H54 (cell line): ENCODE data around the gene THAP4.

ENCODE experiments used
- DNase-seq: peaks from one replicate; pipeline ENCODE4 v3.0.0; 2011; ENCODE audit warnings: low spot score, mixed read lengths; ENCODE audit not compliant: insufficient read length
- FAIRE-seq: peaks from 3 replicates; lab custom pipeline; 2011; peaks lifted over from hg19 to GRCh38; lab: Jason Lieb, UNC
- POLR2A ChIP-seq: IDR thresholded peaks from 2 replicates; pipeline ENCODE4 v1.6.1; 2011; ENCODE audit warnings: low read depth, mild to moderate bottlenecking, low read length

The THAP4 gene

DNA sequence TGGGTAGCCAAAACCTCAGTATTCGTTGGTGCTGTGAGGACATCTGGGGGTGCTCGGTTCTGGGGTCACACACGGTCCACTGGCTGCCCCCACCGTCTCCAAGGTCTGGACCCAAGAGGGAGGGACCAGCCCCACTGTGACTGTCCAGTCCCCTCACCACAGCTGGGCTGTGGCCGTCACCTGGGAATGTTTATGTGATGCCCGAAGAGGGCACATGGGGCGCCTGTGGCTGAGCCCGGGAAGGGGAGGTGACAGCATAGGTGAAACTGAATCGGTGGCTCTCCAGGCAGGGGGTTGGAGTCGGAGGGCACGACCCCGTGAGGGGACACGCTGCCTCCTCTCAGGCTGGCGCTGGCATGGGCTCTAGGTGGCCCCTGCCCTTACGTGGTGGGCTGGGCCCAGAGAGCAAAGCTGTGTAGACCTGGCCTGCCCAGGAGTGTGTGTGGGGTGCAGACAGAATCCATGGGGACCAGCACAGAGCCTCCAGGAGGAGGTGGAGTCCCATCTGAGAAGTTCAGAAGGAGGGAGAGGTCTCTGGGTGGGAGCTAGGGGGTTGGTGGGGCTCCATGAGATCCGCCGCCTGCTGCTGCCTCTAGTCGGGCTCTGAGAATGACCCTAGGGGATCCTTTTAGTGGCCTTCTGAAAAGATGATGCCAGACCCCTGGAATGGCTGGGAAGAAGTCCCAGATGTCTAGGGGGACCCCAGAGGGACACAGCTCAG, 76.6 kb downstream of the THAP4 start:
- FAIRE-seq (no peak), DNase-seq (no peak)
- TF ChIP-seq POLR2A, result no peak

DNA sequence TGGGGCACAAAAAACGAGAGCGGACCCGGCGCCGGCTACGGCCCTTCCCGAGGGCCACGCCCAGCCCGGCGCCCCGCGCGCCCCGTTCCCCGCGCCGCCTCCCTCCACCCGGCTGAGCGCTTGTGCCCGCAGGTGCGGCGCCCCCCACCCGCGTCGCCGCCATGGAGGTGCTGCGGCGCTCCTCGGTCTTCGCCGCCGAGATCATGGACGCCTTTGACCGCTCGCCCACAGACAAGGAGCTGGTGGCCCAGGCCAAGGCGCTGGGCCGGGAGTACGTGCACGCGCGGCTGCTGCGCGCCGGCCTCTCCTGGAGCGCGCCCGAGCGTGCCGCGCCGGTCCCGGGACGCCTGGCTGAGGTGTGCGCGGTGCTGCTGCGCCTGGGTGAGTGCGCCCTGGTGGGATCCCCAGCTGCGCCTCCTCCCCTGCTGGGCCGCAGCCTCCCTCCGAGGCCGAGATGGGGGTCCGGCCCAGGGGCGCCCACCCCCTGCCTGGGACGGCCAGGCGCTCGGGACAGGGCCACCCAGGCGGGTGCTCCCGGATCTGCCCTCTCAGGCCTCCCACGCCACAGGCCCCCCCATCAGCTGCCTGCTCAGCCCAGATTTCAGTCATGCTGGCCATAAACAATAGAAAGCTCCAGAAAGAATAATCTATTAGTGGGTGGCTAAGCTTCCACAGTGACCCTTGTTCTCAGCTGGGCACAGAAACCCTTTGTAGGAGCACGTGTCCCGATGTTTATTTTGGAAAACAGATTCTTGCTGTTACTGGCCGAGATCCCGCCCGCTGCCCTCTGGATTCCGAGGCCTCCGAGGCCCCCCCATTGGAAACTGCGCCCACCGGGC, 77.4 kb downstream of the THAP4 start:
- FAIRE-seq, result no peak
- DNase-seq, result no peak
- no peak for TF ChIP-seq POLR2A

DNA sequence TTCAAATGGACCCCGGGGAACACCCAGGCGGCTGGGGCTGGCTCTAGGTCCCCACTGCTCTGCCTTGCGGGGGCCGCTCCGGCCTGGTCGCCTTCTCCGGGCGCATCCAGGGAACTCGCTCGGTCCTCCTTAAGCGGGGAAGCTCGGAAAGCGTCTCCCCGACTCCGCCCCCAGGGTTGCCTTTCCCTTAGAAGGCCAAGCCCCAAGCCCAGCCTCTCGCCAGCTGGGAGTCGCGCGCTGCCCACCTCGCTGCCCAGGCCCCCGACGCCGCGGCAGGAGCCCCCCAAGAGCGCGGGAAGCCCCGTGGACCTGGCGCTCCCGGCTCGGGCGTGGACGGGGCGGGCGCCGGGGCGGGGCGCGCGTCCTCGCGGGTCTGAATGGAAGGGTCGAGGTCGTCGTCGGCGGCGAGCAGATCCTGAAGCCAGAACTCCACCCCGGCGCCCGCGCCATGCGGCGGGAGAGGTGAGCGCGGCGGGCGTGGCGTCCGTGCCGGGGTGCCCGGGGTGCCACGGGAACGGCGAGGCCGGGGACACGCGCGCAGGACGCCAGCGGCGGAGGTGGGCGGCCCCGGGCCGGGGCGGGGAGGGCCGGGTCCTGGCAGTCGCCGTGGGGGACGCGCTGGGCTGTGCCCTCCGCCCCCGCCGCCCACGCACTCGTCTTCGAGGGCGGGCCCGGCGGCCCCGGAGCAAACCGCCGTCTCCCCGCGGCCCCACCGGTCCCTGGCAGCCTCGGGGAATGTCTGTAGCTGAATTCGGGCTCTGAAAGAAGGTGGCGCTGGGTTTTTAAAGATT, 78.2 kb downstream of the THAP4 start, which contains the start of gene BOK:
BOK (plus strand) TSS at position 214 of the 791 bp plus-strand sequence. CDS start 739 bp downstream, outside the sequence.
- peak; percentile 78 for DNase-seq
- no peak for FAIRE-seq
- no peak; the same call in 1 of the 2 replicates for TF ChIP-seq POLR2A

DNA sequence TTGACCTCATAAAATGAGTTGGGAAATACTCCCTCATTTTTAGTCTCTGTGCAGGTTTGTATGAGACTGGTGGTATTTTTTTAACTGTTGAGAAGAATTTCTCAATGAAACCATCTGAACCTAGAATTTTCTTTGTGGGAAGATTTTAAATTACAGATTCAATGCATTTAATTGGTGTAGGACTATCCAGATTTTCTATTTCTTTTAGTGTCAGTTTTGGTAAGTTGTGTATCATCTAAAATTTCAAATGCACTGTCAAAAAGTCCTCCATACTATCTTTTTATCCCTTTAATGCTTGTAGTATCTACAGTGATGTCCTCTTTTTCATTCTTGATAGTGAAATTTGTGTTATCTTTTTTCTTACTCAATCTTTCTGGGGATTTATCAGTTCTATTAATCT, 80.2 kb downstream of the THAP4 start:
- TF ChIP-seq POLR2A, result no peak
- FAIRE-seq (no peak), DNase-seq (no peak)

DNA sequence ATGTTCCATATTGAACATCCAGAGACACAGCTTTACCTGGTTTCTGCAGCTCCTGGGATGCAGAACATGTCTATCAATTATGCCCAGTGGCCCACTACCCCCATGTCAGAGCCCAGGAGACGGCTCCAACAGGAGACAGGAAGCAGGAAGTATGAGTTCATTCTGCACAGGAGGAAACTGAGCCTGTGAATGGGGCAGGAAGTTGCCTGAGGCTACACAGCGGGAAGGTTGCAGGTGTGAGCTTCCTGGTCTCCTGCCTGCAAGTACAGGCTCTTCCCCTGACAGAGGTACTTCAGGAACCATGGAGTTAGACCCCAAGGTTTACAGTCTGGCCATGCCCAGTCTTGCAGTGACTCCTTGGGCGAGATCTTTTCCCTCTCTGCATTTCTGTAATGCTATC, 81.2 kb downstream of the THAP4 start:
- TF ChIP-seq POLR2A, result no peak
- FAIRE-seq (no peak), DNase-seq (no peak)

DNA sequence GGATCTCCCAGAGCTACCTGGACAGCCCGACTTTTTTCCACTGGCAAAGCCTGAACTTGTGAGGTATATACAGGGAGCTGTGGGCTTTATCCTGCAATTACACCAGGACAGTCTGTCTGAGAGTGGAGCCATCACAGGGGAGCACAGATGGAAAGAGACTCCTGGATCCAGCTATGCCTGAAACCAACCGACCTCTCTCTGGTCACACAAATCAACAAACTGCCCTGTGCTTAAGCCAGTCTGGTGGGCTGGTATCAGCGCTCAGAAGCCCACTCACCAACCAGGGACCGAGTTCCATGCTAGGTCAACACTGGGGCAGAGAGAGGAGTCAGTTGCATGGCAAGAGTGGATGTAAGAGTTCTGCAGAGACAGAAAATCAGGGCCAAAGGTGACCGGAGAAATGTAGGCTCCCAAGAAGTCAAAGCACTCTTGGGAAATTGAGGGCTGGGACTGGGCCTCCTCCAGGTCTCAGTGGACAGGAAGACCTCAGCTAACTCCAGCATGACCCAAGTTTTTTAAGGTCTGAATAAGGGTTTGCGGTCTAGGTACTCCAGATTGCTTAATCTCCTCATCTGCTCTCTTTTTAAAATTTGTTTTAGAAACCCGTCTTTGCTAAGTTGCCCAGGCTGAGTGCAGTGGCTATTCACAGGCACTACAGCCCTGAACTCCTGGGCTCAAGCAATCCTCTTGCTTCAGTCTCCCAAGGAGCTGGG, 82.2 kb downstream of the THAP4 start:
- no peak for FAIRE-seq

DNA sequence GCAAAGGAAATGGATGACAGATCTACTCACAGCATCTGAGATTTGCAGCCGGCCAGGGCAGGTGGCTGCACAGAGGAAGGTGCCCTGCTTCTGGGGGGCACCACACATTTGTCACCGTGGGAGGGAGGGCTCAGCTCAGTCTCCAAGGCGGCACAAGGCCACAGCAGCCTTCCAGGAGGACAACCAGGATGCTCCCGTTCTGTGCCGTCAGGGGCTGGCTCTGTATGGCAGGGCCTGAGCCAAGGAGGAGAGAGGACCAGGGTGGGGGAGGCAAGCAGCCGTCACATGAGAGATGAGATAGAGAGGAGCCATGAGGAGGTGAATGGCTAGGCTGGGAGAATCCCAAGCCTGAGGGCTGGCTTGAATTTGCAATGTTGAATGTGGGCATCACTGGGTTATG, 83.0 kb downstream of the THAP4 start:
- no peak for TF ChIP-seq POLR2A
- DNase-seq (no peak), FAIRE-seq (no peak)

More for the DNA sequence above, 82.2 kb downstream of the THAP4 start:
- no peak for TF ChIP-seq POLR2A
- no peak for DNase-seq

DNA sequence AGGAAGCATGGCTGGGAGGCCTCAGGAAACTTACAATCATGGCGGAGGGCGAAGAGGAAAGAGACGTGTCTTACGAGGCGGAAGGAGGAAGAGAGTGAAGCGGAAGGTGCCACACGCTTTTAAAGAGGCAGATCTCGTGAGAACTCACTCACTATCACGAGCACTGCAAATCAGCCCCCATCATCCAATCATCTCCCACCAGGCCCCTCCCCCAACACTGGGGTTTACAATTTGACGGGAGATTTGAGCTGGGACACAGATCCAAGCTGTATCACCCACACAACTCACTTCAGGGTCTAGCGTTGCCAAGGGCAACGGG, 83.5 kb downstream of the THAP4 start:
- FAIRE-seq, result no peak
- TF ChIP-seq POLR2A, result no peak
- no peak for DNase-seq

DNA sequence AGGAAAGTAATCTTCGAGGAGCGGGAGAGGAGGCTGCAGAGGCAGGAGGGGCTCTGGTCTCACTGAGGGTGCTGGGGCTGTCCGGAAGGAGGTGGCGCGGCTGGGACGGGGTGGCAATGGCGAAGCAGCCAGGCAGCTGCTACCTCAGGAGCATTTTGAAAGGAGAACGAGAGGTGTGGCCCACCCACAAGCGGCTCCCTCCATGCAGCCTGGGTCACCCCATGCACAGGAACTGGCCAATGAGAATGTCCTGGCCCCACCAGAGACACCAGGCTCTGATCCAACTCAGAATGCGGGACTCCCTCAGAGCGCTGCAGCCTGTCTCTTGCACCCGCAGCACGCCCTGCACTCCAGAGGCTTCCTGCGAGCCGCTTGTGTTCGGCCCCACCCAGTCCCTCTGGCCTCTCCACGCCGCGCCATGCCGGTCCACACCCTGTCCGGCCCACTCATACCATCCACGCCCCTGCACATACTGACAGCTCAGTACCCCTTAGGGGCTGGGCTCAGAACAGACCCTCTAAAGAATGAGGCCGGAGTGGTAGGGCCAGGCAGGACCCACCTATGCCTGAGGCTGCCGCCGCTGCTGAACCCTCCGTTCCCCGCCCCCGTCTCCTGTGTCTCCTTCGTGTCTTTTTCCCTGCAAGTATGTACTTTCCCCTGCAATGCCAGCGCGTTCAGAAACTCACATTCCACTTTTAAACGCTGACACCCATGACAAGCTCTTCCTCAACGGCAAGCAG, 84.8 kb downstream of the THAP4 start:
- no peak for DNase-seq
- TF ChIP-seq POLR2A, result no peak
- no peak for FAIRE-seq

DNA sequence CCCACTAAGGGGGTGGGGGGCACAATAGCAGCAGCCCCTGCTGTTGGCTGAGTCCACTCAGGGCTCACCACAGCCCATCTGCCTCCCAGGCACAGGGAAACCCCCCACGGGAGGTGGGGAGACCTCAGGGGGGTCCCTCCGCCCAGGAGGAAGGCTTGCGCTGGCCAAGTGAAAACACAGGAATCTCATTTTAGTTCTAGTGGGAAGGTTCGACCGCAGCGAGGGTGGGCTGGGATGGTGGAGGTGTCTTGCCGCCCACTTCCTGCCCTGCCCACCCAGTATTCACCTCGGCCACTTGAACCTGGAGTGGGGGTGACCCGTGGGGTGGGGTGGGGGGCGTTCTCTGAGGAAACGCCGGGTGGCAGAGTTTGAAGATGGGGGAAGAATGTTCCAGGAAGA, 85.4 kb downstream of the THAP4 start:
- DNase-seq (no peak), FAIRE-seq (no peak)
- TF ChIP-seq POLR2A, result no peak

DNA sequence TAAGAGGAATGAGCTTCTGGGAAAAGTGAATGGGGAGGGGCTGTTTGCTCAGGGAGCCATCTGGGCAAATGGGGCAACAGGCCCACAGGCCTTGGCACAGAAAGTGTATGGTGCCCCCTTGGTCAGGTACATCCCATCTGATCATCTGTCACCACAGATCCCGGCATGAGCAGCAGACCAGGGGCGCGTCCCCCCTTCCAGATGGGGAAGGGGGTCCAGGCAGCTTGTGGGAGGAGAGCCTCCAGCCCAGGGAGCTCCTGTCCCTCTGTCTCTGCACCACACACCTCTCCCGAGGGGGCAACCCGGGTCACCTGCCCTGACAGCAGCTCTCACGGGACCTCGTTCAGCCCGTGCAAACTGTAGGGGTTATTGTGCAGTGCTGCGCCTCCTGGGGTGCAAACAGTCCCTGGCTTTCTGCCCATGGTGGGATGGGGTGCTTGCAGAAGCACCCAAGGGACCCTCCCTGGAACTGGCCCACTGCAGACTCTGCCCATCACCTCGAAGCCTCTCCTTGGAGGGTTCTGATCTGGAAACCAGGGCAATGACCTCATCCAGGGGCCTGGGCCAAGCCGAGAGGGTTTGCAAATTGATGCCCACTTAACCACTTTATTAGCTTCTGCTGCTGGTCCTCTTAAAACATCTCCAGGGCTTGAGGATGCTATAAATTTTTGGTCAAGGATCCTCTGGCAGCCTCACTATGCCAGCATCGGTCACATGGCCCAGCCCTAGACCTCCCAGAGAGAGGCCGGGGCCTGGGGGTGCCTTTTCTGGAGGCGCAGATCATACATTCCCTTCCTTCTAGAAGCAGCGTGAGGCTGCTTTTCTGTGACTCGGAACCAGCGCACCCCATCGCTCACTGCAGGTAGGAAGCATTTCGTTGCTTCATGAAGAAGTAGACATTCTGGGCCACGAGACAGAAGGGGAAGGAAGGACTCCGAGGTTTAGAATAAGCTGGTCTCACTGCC, 86.1 kb downstream of the THAP4 start:
- no peak for FAIRE-seq
- no peak for TF ChIP-seq POLR2A
- no peak for DNase-seq

DNA sequence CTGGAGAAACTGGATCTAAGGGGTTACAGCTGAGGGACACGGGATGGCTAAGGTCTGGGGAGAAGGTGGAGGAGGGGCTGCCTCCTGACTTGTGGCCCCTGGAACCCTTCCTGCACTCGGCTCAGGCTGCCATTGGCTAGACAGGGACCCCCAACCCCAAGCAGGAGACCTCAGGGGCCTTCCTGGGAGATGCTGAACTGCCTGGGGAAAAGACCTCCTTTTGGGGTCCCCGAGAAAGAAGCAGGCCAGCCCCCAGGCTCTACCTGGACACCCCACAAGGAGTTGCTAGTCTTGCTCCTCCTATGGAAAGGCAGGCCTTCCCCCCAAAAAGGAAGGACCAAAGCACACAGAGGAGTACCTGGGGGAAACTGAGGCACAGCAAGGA, 88.5 kb downstream of the THAP4 start:
- TF ChIP-seq POLR2A, result no peak
- DNase-seq (no peak), FAIRE-seq (no peak)
